Measurements from ENCODE around the gene MSL1. TPM values are rescaled to one million over a fixed set of nuclear protein-coding genes. Genes with fewer than 3 reads are reported as not detected.

Gene MSL1
- polyA plus RNA-seq, 1 donor: 95.5 TPM

DNA sequence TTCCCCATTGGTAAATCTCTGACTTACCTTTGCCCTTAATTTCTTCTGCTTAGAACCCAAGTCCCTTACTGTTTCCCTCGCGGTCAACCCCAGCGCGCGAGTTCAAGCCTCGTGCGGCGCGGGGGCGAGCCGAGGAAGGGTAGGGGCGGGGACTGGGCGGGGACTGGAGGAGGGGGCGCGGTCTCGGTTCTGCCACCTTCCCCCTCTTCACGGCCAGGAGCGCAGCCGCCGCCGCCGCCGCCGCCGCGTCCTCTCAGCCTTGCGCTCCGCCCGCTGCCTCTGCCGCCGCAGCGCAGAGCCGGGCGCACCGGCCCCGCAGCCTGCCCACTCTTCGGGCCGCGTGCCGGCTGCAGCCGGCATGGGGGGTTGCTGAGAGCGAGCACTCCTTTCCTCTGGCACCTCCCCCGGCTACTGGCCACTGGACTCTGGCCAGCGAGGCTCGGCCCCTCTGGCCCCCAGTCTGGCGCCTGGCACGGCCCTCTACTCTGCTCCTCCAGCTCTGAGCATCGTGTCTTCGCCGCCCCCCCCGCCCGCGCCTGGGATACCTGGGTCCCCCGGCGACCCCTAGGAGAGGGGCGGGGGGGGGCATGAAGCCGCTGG, 55.6 kb downstream of the MSL1 start, which contains the start of gene RAPGEFL1:
TSS of gene RAPGEFL1 (plus strand) at position 196 of the 600 bp plus-strand sequence. CDS start at position 588, 392 bp downstream.
- peak; percentile 64 for DNase-seq

- DNase-seq: no peak
These were observed 56.3 kb downstream of the MSL1 start for GRCh38 chr17:40178021-40178601.

DNA sequence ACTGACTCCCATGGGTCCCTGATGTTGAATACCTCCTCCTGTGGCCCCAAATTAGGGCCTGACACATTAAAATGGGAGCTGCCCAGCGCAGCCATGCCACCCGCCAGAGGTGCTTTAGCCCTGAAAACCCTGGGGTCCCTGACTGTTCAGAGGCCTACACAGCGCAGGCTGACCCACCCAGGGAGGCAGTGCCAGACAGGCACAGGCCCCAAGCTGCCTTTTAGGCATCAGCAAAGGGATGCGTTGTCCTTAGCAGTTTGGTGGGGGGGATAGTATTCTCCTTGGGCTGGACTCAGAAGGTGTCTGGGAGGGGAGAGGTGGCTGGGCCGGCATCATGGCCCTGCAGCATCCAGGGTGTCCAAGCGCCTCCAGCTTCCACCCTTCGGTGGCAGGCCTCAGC, 56.9 kb downstream of the MSL1 start:
- DNase-seq: no peak

- DNase-seq: no peak
These were observed 58.3 kb downstream of the MSL1 start for GRCh38 chr17:40179923-40180659.

DNA sequence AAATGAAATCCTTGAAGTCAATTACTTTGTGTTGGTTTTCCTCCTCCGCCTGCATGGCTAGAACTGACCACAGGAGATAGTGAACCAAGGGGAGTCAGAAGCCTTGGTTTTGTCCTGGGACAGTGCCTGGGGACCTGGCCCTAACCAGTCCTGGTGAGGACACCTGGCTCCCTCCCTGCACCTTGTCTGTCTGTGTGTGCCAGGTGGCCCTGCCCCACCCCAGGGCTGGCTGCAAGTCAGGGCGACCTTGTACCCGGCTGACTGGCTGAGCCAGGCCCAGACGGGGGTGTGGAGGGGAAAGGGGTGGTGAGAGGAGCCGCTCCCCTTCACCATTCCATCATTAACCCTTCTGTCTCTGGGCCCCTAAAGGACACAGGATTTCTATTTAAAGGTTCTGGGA, 58.9 kb downstream of the MSL1 start:
- no peak for DNase-seq

- DNase-seq: no peak
These were observed 59.4 kb downstream of the MSL1 start for GRCh38 chr17:40181205-40181604.

GRCh38 chr17:40182606-40183005, 60.8 kb downstream of the MSL1 start:
- no peak for DNase-seq

Other genes starting within 250 kb of the MSL1 start
- gene GSDMB, start 203.3 kb upstream of the MSL1 start, polyA plus RNA-seq (ENCODE audit: insufficient read length): 10.4 TPM
- gene ORMDL3, start 194.4 kb upstream of the MSL1 start, polyA plus RNA-seq (ENCODE audit: insufficient read length): 38.4 TPM
- gene LRRC3C, start 194.2 kb upstream of the MSL1 start, polyA plus RNA-seq (ENCODE audit: insufficient read length): not detected
- 0.13 TPM for gene GSDMA, start 159.0 kb upstream of the MSL1 start, polyA plus RNA-seq (ENCODE audit: insufficient read length)
- 99.1 TPM for gene PSMD3, start 141.2 kb upstream of the MSL1 start, polyA plus RNA-seq (ENCODE audit: insufficient read length)
- gene CSF3, start 106.5 kb upstream of the MSL1 start, polyA plus RNA-seq (ENCODE audit: insufficient read length): not detected
- 74.0 TPM for gene MED24, start 67.6 kb upstream of the MSL1 start, polyA plus RNA-seq (ENCODE audit: insufficient read length)
- gene THRA, start 59.0 kb upstream of the MSL1 start, polyA plus RNA-seq (ENCODE audit: insufficient read length): 85.6 TPM
- 5.5 TPM for gene NR1D1, start 21.4 kb upstream of the MSL1 start, polyA plus RNA-seq (ENCODE audit: insufficient read length)
- 60.5 TPM for gene CASC3, start 18.6 kb downstream of the MSL1 start, polyA plus RNA-seq (ENCODE audit: insufficient read length)
- 7.7 TPM for gene RAPGEFL1, start 55.5 kb downstream of the MSL1 start, polyA plus RNA-seq (ENCODE audit: insufficient read length)
- gene WIPF2, start 97.3 kb downstream of the MSL1 start, polyA plus RNA-seq (ENCODE audit: insufficient read length): 16.6 TPM
- gene CDC6, start 165.9 kb downstream of the MSL1 start, polyA plus RNA-seq (ENCODE audit: insufficient read length): 10.8 TPM
- gene RARA, start 187.2 kb downstream of the MSL1 start, polyA plus RNA-seq (ENCODE audit: insufficient read length): 76.3 TPM
- 0.43 TPM for gene GJD3, start 242.8 kb downstream of the MSL1 start, polyA plus RNA-seq (ENCODE audit: insufficient read length)